ENCODE measurements around the gene FAM72A. TPM values are rescaled to one million over a fixed set of nuclear protein-coding genes. Genes with fewer than 3 reads are reported as not detected.
"Not testable (repeated sequence)": the region's sequence is repeated elsewhere in the genome, so short reads cannot be mapped to it uniquely, and the experiment has no call there.

The FAM72A gene
- total and polyA plus RNA-seq, 7 experiments from 2014 or later, result 0.60 to 19.5 (median 1.2) TPM; not detected in 1

GRCh38 chr1:206178061-206178989 lies 24.3 kb downstream of the FAM72A start:
- H3K9me3 ChIP-seq (ENCODE audit: control insufficient read depth in 2 of 3, low read length in 3 of 3); H3K27ac Mint-ChIP-seq; H3K27me3 ChIP-seq (ENCODE audit: control insufficient read depth in 2 of 2, insufficient read depth in 2 of 2, low read length in 2 of 2); H3K36me3 Mint-ChIP-seq; H3K27me3 Mint-ChIP-seq; intact Hi-C loops (cut with micrococcal nuclease); H3K4me1 Mint-ChIP-seq; H3K4me1 ChIP-seq (ENCODE audit: control insufficient read depth in 2 of 2, insufficient read depth in 2 of 2, low read length in 2 of 2); H3K36me3 ChIP-seq (ENCODE audit: control insufficient read depth in 2 of 3, insufficient read depth in 3 of 3, low read length in 3 of 3); H3K27ac ChIP-seq (ENCODE audit: low read depth, low read length); H3K4me3 Mint-ChIP-seq; H3K4me3 ChIP-seq (ENCODE audit: low read length); H3K9me3 Mint-ChIP-seq; DNase-seq; CTCF ChIA-PET; POLR2A ChIA-PET: not testable (repeated sequence)
- ATAC-seq, result peak; percentile 68

- H3K27ac ChIP-seq (ENCODE audit: low read depth, low read length); H3K4me1 ChIP-seq (ENCODE audit: control insufficient read depth in 2 of 2, insufficient read depth in 2 of 2, low read length in 2 of 2); H3K36me3 Mint-ChIP-seq; H3K27ac Mint-ChIP-seq; POLR2A ChIA-PET; H3K36me3 ChIP-seq (ENCODE audit: control insufficient read depth in 2 of 3, insufficient read depth in 3 of 3, low read length in 3 of 3); H3K9me3 ChIP-seq (ENCODE audit: control insufficient read depth in 2 of 3, low read length in 3 of 3); H3K9me3 Mint-ChIP-seq; H3K4me3 ChIP-seq (ENCODE audit: low read length); H3K27me3 Mint-ChIP-seq; H3K4me1 Mint-ChIP-seq; intact Hi-C loops (cut with micrococcal nuclease); H3K27me3 ChIP-seq (ENCODE audit: control insufficient read depth in 2 of 2, insufficient read depth in 2 of 2, low read length in 2 of 2); H3K4me3 Mint-ChIP-seq; CTCF ChIA-PET: not testable (repeated sequence)
- DNase-seq, result peak in 1 of 9 donors; percentile 21
- ATAC-seq, result peak; percentile 45
These were observed 26.5 kb downstream of the FAM72A start for GRCh38 chr1:206176114-206176502.

- H3K27me3 ChIP-seq (ENCODE audit: control insufficient read depth in 2 of 2, insufficient read depth in 2 of 2, low read length in 2 of 2); DNase-seq; POLR2A ChIA-PET; CTCF ChIA-PET; H3K27me3 Mint-ChIP-seq; H3K4me1 Mint-ChIP-seq; H3K27ac ChIP-seq (ENCODE audit: low read depth, low read length); H3K4me3 Mint-ChIP-seq; H3K4me1 ChIP-seq (ENCODE audit: control insufficient read depth in 2 of 2, insufficient read depth in 2 of 2, low read length in 2 of 2); H3K36me3 ChIP-seq (ENCODE audit: control insufficient read depth in 2 of 3, insufficient read depth in 3 of 3, low read length in 3 of 3); intact Hi-C loops (cut with micrococcal nuclease); H3K9me3 ChIP-seq (ENCODE audit: control insufficient read depth in 2 of 3, low read length in 3 of 3); H3K27ac Mint-ChIP-seq; H3K36me3 Mint-ChIP-seq; H3K9me3 Mint-ChIP-seq; H3K4me3 ChIP-seq (ENCODE audit: low read length): not testable (repeated sequence)
- ATAC-seq, result peak; percentile 34
These were observed 27.1 kb downstream of the FAM72A start for GRCh38 chr1:206175459-206176113.

- DNase-seq; H3K27ac Mint-ChIP-seq; intact Hi-C loops (cut with micrococcal nuclease); H3K27me3 ChIP-seq (ENCODE audit: control insufficient read depth in 2 of 2, insufficient read depth in 2 of 2, low read length in 2 of 2); POLR2A ChIA-PET; H3K4me3 ChIP-seq (ENCODE audit: low read length); H3K4me3 Mint-ChIP-seq; CTCF ChIA-PET; H3K4me1 Mint-ChIP-seq; H3K4me1 ChIP-seq (ENCODE audit: control insufficient read depth in 2 of 2, insufficient read depth in 2 of 2, low read length in 2 of 2); H3K27ac ChIP-seq (ENCODE audit: low read depth, low read length); H3K9me3 ChIP-seq (ENCODE audit: control insufficient read depth in 2 of 3, low read length in 3 of 3); H3K36me3 ChIP-seq (ENCODE audit: control insufficient read depth in 2 of 3, insufficient read depth in 3 of 3, low read length in 3 of 3); H3K9me3 Mint-ChIP-seq; H3K27me3 Mint-ChIP-seq; H3K36me3 Mint-ChIP-seq; ATAC-seq: not testable (repeated sequence)
These were observed 28.3 kb downstream of the FAM72A start for GRCh38 chr1:206174182-206174868.

GRCh38 chr1:206173110-206173719 lies 29.4 kb downstream of the FAM72A start:
- H3K27me3 ChIP-seq (ENCODE audit: control insufficient read depth in 2 of 2, insufficient read depth in 2 of 2, low read length in 2 of 2); CTCF ChIA-PET; H3K9me3 ChIP-seq (ENCODE audit: control insufficient read depth in 2 of 3, low read length in 3 of 3); H3K9me3 Mint-ChIP-seq; H3K4me3 Mint-ChIP-seq; H3K4me1 Mint-ChIP-seq; H3K27me3 Mint-ChIP-seq; H3K4me1 ChIP-seq (ENCODE audit: control insufficient read depth in 2 of 2, insufficient read depth in 2 of 2, low read length in 2 of 2); H3K36me3 ChIP-seq (ENCODE audit: control insufficient read depth in 2 of 3, insufficient read depth in 3 of 3, low read length in 3 of 3); H3K36me3 Mint-ChIP-seq; DNase-seq; ATAC-seq; H3K27ac ChIP-seq (ENCODE audit: low read depth, low read length); H3K27ac Mint-ChIP-seq; H3K4me3 ChIP-seq (ENCODE audit: low read length); intact Hi-C loops (cut with micrococcal nuclease); POLR2A ChIA-PET: not testable (repeated sequence)

GRCh38 chr1:206169794-206170193 lies 32.8 kb downstream of the FAM72A start:
- DNase-seq; H3K36me3 Mint-ChIP-seq; H3K9me3 ChIP-seq (ENCODE audit: control insufficient read depth in 2 of 3, low read length in 3 of 3); POLR2A ChIA-PET; H3K27ac ChIP-seq (ENCODE audit: low read depth, low read length); H3K27ac Mint-ChIP-seq; H3K27me3 ChIP-seq (ENCODE audit: control insufficient read depth in 2 of 2, insufficient read depth in 2 of 2, low read length in 2 of 2); H3K4me3 ChIP-seq (ENCODE audit: low read length); H3K4me1 Mint-ChIP-seq; H3K9me3 Mint-ChIP-seq; ATAC-seq; H3K4me3 Mint-ChIP-seq; H3K4me1 ChIP-seq (ENCODE audit: control insufficient read depth in 2 of 2, insufficient read depth in 2 of 2, low read length in 2 of 2); H3K27me3 Mint-ChIP-seq; H3K36me3 ChIP-seq (ENCODE audit: control insufficient read depth in 2 of 3, insufficient read depth in 3 of 3, low read length in 3 of 3); CTCF ChIA-PET; intact Hi-C loops (cut with micrococcal nuclease): not testable (repeated sequence)

Data from naive thymus-derived CD4-positive, alpha-beta T cell (primary cell).